ENCODE data around the gene RNGTT.

RNGTT gene

GRCh38 chr6:88858455-88858854, 105.0 kb downstream of the RNGTT start:
- no peak overlapping the region for H3K4me3 ChIP-seq (ENCODE audit: low read depth, low read length)
- TF ChIP-seq CTCF (IDR thresholded peaks at IDR 0.05; ENCODE audit: low read depth, low read length), result no peak

GRCh38 chr6:88856566-88856965, 106.9 kb downstream of the RNGTT start:
- H3K4me3 ChIP-seq (ENCODE audit: low read depth, low read length), result no peak overlapping the region
- no peak for TF ChIP-seq CTCF (IDR thresholded peaks at IDR 0.05; ENCODE audit: low read depth, low read length)

GRCh38 chr6:88855541-88856147, 107.8 kb downstream of the RNGTT start:
- TF ChIP-seq CTCF (IDR thresholded peaks at IDR 0.05; ENCODE audit: low read depth, low read length), result no peak
- no peak overlapping the region for H3K4me3 ChIP-seq (ENCODE audit: low read depth, low read length)

GRCh38 chr6:88852775-88853174, 110.6 kb downstream of the RNGTT start:
- no peak for TF ChIP-seq CTCF (IDR thresholded peaks at IDR 0.05; ENCODE audit: low read depth, low read length)
- no peak overlapping the region for H3K4me3 ChIP-seq (ENCODE audit: low read depth, low read length)

GRCh38 chr6:88852000-88852399, 111.4 kb downstream of the RNGTT start:
- TF ChIP-seq CTCF (IDR thresholded peaks at IDR 0.05; ENCODE audit: low read depth, low read length), result no peak
- no peak overlapping the region for H3K4me3 ChIP-seq (ENCODE audit: low read depth, low read length)

- no peak for TF ChIP-seq CTCF (IDR thresholded peaks at IDR 0.05; ENCODE audit: low read depth, low read length)
- no peak overlapping the region for H3K4me3 ChIP-seq (ENCODE audit: low read depth, low read length)
Measured at GRCh38 chr6:88848870-88849269, 114.5 kb downstream of the RNGTT start.

- H3K4me3 ChIP-seq (ENCODE audit: low read depth, low read length), result no peak overlapping the region
- TF ChIP-seq CTCF (IDR thresholded peaks at IDR 0.05; ENCODE audit: low read depth, low read length), result no peak
Measured at GRCh38 chr6:88843040-88843439, 120.4 kb downstream of the RNGTT start.

Measured in WI38 (cell line).